ENCODE results near the gene CMSS1. TPM values are rescaled to one million over a fixed set of nuclear protein-coding genes. Genes with fewer than 3 reads are reported as not detected.
A peak's percentile ranks its signal among the peaks of the same experiment; 100 is the strongest.

CMSS1 gene
- total RNA-seq, 1 experiment from 2014 or later, result 86.3 TPM

GRCh38 chr3:100106094-100106493 is 288.4 kb downstream of the CMSS1 start:
- CTCF ChIA-PET, result no interaction called here
- Histone ChIP-seq H3K36me3 (ENCODE audit: control insufficient read depth, insufficient read depth, low read length) (no peaks in the 10 kb centered on the region), H3K9me3 (ENCODE audit: control insufficient read depth, insufficient read depth, low read depth, low read length) (no peaks in the 10 kb centered on the region), H3K4me3 (ENCODE audit: low read depth in 2 of 2, low read length in 2 of 2) (no peak overlapping the region), H3K27ac (ENCODE audit: low read length) (peak overlapping the region; percentile 74; the same call in 1 of the 2 replicates), H3K4me1 (ENCODE audit: control insufficient read depth, insufficient read depth, low read length) (peaks cover 9% of the 10 kb centered on the region), H3K27me3 (ENCODE audit: control insufficient read depth, insufficient read depth, low read length) (no peaks in the 10 kb centered on the region)
- no peak for ATAC-seq
- in situ Hi-C loops (cut with HindIII; ENCODE audit: low pct_unique_long_range_greater_than_20kb, low sequenced_read_pairs) (no loop called here), intact Hi-C loops (cut with micrococcal nuclease; ENCODE audit: unreplicated experiment) (no loop called here)
- no peak for TF ChIP-seq SIN3A (IDR thresholded peaks at IDR 0.05; ENCODE audit: borderline replicate concordance, insufficient read depth, low read depth, low read length)
- no peak for TF ChIP-seq TCF7L2 (IDR thresholded peaks at IDR 0.05; ENCODE audit: low read depth, low read length)
- TF ChIP-seq, protein P1, sequence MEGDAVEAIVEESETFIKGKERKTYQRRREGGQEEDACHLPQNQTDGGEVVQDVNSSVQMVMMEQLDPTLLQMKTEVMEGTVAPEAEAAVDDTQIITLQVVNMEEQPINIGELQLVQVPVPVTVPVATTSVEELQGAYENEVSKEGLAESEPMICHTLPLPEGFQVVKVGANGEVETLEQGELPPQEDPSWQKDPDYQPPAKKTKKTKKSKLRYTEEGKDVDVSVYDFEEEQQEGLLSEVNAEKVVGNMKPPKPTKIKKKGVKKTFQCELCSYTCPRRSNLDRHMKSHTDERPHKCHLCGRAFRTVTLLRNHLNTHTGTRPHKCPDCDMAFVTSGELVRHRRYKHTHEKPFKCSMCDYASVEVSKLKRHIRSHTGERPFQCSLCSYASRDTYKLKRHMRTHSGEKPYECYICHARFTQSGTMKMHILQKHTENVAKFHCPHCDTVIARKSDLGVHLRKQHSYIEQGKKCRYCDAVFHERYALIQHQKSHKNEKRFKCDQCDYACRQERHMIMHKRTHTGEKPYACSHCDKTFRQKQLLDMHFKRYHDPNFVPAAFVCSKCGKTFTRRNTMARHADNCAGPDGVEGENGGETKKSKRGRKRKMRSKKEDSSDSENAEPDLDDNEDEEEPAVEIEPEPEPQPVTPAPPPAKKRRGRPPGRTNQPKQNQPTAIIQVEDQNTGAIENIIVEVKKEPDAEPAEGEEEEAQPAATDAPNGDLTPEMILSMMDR (IDR thresholded peaks at IDR 0.05), result no peak
- no peak for TF ChIP-seq POLR2AphosphoS5 (IDR thresholded peaks at IDR 0.05; ENCODE audit: low read depth, low read length)
- TF ChIP-seq, protein P2, sequence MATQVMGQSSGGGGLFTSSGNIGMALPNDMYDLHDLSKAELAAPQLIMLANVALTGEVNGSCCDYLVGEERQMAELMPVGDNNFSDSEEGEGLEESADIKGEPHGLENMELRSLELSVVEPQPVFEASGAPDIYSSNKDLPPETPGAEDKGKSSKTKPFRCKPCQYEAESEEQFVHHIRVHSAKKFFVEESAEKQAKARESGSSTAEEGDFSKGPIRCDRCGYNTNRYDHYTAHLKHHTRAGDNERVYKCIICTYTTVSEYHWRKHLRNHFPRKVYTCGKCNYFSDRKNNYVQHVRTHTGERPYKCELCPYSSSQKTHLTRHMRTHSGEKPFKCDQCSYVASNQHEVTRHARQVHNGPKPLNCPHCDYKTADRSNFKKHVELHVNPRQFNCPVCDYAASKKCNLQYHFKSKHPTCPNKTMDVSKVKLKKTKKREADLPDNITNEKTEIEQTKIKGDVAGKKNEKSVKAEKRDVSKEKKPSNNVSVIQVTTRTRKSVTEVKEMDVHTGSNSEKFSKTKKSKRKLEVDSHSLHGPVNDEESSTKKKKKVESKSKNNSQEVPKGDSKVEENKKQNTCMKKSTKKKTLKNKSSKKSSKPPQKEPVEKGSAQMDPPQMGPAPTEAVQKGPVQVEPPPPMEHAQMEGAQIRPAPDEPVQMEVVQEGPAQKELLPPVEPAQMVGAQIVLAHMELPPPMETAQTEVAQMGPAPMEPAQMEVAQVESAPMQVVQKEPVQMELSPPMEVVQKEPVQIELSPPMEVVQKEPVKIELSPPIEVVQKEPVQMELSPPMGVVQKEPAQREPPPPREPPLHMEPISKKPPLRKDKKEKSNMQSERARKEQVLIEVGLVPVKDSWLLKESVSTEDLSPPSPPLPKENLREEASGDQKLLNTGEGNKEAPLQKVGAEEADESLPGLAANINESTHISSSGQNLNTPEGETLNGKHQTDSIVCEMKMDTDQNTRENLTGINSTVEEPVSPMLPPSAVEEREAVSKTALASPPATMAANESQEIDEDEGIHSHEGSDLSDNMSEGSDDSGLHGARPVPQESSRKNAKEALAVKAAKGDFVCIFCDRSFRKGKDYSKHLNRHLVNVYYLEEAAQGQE (IDR thresholded peaks at IDR 0.05; ENCODE audit: insufficient read depth in 1 of 2, low read depth in 2 of 2, low read length in 1 of 2), result no peak
- BruUV-seq (replicated peaks), result no TSS peak
- POLR2A ChIA-PET, result no interaction called here
- DNase-seq (ENCODE audit: low read depth, low spot score), result no peak

- Histone ChIP-seq H3K36me3 (ENCODE audit: control insufficient read depth, insufficient read depth, low read length) (no peaks in the 10 kb centered on the region), H3K4me1 (ENCODE audit: control insufficient read depth, insufficient read depth, low read length) (peaks cover 9% of the 10 kb centered on the region), H3K9me3 (ENCODE audit: control insufficient read depth, insufficient read depth, low read depth, low read length) (no peaks in the 10 kb centered on the region), H3K4me3 (ENCODE audit: low read depth in 2 of 2, low read length in 2 of 2) (no peak overlapping the region), H3K27ac (ENCODE audit: low read length) (no peak overlapping the region; the same call in none of the 2 replicates), H3K27me3 (ENCODE audit: control insufficient read depth, insufficient read depth, low read length) (no peaks in the 10 kb centered on the region)
- TF ChIP-seq TCF7L2 (IDR thresholded peaks at IDR 0.05; ENCODE audit: low read depth, low read length) (no peak), SIN3A (IDR thresholded peaks at IDR 0.05; ENCODE audit: borderline replicate concordance, insufficient read depth, low read depth, low read length) (no peak), POLR2AphosphoS5 (IDR thresholded peaks at IDR 0.05; ENCODE audit: low read depth, low read length) (no peak)
- TF ChIP-seq, protein P2 (IDR thresholded peaks at IDR 0.05; ENCODE audit: insufficient read depth in 1 of 2, low read depth in 2 of 2, low read length in 1 of 2), result no peak
- TF ChIP-seq, protein P1 (IDR thresholded peaks at IDR 0.05), result no peak
- ChIA-PET POLR2A (no interaction called here), CTCF (no interaction called here)
- in situ Hi-C loops (cut with HindIII; ENCODE audit: low pct_unique_long_range_greater_than_20kb, low sequenced_read_pairs), result no loop called here
- intact Hi-C loops (cut with micrococcal nuclease; ENCODE audit: unreplicated experiment), result no loop called here
- no peak for ATAC-seq
- no peak for DNase-seq (ENCODE audit: low read depth, low spot score)
- no TSS peak for BruUV-seq (replicated peaks)
These were observed 289.0 kb downstream of the CMSS1 start for GRCh38 chr3:100106531-100107141.
